ENCODE data around the gene UBE2G2.

UBE2G2 gene

GRCh38 chr21:44765231-44766013 is 36.2 kb downstream of the UBE2G2 start:
- Histone ChIP-seq H3K4me1 (ENCODE audit: control insufficient read depth in 2 of 2, insufficient read depth in 1 of 2, low read depth in 1 of 2, low read length in 2 of 2) (peaks cover 17 to 29% of the 10 kb centered on the region in 2 donors), H3K4ac (ENCODE audit: low read length) (no peak overlapping the region), H2BK120ac (ENCODE audit: low read depth, low read length) (peak overlapping the region; percentile 61), H3K4me2 (ENCODE audit: insufficient read depth, low read length, poor library complexity, severe bottlenecking) (no peak overlapping the region), H2BK15ac (ENCODE audit: low read length) (no peak overlapping the region), H4K8ac (ENCODE audit: low read depth, low read length) (no peak overlapping the region), H3K27ac (replicated peaks; ENCODE audit: low read length) (no peak overlapping the region), H3K27me3 (ENCODE audit: control insufficient read depth in 3 of 3, insufficient read depth in 3 of 3, low read depth in 1 of 3, low read length in 3 of 3) (no peaks in the 10 kb centered on the region), H3K9ac (ENCODE audit: low read depth, low read length, poor library complexity) (no peak overlapping the region), H2AFZ (ENCODE audit: low read length) (no peak overlapping the region), H3K23ac (ENCODE audit: low read depth, low read length, poor library complexity) (peak overlapping the region; percentile 80), H3K9me3 (replicated peaks in 1 of 2; ENCODE audit: control insufficient read depth in 2 of 2, insufficient read depth in 1 of 2, low read depth in 1 of 2, low read length in 2 of 2) (peaks cover 0 to 2% of the 10 kb centered on the region in 2 donors), H2BK12ac (ENCODE audit: low read length) (no peak overlapping the region), H4K91ac (ENCODE audit: low read depth, low read length, poor library complexity) (no peak overlapping the region), H3K14ac (ENCODE audit: low read length) (peak overlapping the region; percentile 84), H3K79me1 (ENCODE audit: low read depth, low read length) (peaks cover 11% of the 10 kb centered on the region), H3K4me3 (ENCODE audit: low read length in 2 of 2) (no peak overlapping the region), H2AK5ac (ENCODE audit: low read depth, low read length) (peak overlapping the region; percentile 53), H2BK5ac (ENCODE audit: low read length) (peak overlapping the region; percentile 75), H3K18ac (ENCODE audit: low read length) (peak overlapping the region; percentile 78), H3K36me3 (replicated peaks in 1 of 2; ENCODE audit: control insufficient read depth in 2 of 2, insufficient read depth in 2 of 2, low read length in 2 of 2) (peaks cover 8 to 10% of the 10 kb centered on the region in 2 donors)
- WGBS, 2 donors (ENCODE audit: extremely low coverage in 2 of 2, insufficient read length in 2 of 2, insufficient replicate concordance in 1 of 2) = no CpG with 5 or more reads among the region's 12 CpGs
- no peak for DNase-seq (ENCODE audit: low spot score)

- Histone ChIP-seq H3K4me3 (ENCODE audit: low read length in 2 of 2) (no peak overlapping the region), H3K4me1 (ENCODE audit: control insufficient read depth in 2 of 2, insufficient read depth in 1 of 2, low read depth in 1 of 2, low read length in 2 of 2) (peaks cover 17 to 29% of the 10 kb centered on the region in 2 donors), H3K9ac (ENCODE audit: low read depth, low read length, poor library complexity) (peak overlapping the region; percentile 38), H3K4ac (ENCODE audit: low read length) (no peak overlapping the region), H2AFZ (ENCODE audit: low read length) (no peak overlapping the region), H3K36me3 (replicated peaks in 1 of 2; ENCODE audit: control insufficient read depth in 2 of 2, insufficient read depth in 2 of 2, low read length in 2 of 2) (peaks cover 1 to 4% of the 10 kb centered on the region in 2 donors), H3K9me3 (replicated peaks in 1 of 2; ENCODE audit: control insufficient read depth in 2 of 2, insufficient read depth in 1 of 2, low read depth in 1 of 2, low read length in 2 of 2) (peaks cover 0 to 2% of the 10 kb centered on the region in 2 donors), H2BK15ac (ENCODE audit: low read length) (peak overlapping the region; percentile 71), H4K8ac (ENCODE audit: low read depth, low read length) (peak overlapping the region; percentile 43), H3K23ac (ENCODE audit: low read depth, low read length, poor library complexity) (no peak overlapping the region), H3K27ac (replicated peaks; ENCODE audit: low read length) (no peak overlapping the region), H2BK120ac (ENCODE audit: low read depth, low read length) (no peak overlapping the region), H3K27me3 (ENCODE audit: control insufficient read depth in 3 of 3, insufficient read depth in 3 of 3, low read depth in 1 of 3, low read length in 3 of 3) (no peaks in the 10 kb centered on the region), H4K91ac (ENCODE audit: low read depth, low read length, poor library complexity) (no peak overlapping the region), H3K18ac (ENCODE audit: low read length) (peak overlapping the region; percentile 89), H2BK12ac (ENCODE audit: low read length) (peak overlapping the region; percentile 41), H3K14ac (ENCODE audit: low read length) (peak overlapping the region; percentile 56), H2AK5ac (ENCODE audit: low read depth, low read length) (peak overlapping the region; percentile 98), H3K4me2 (ENCODE audit: insufficient read depth, low read length, poor library complexity, severe bottlenecking) (no peak overlapping the region), H3K79me1 (ENCODE audit: low read depth, low read length) (peaks cover 11% of the 10 kb centered on the region), H2BK5ac (ENCODE audit: low read length) (no peak overlapping the region)
- no CpG with 5 or more reads among the region's 26 CpGs for WGBS, 2 donors (ENCODE audit: extremely low coverage in 2 of 2, insufficient read length in 2 of 2, insufficient replicate concordance in 1 of 2)
- DNase-seq (ENCODE audit: low spot score) = no peak
Measured at GRCh38 chr21:44764319-44765230, 37.0 kb downstream of the UBE2G2 start.

GRCh38 chr21:44763451-44764318 is 37.9 kb downstream of the UBE2G2 start:
- H3K79me1 ChIP-seq (ENCODE audit: low read depth, low read length) = peaks cover 11% of the 10 kb centered on the region
- H3K27ac ChIP-seq (replicated peaks; ENCODE audit: low read length) = no peak overlapping the region
- no peaks in the 10 kb centered on the region for H3K27me3 ChIP-seq (ENCODE audit: control insufficient read depth in 3 of 3, insufficient read depth in 3 of 3, low read depth in 1 of 3, low read length in 3 of 3)
- no peak overlapping the region for H4K8ac ChIP-seq (ENCODE audit: low read depth, low read length)
- no peak overlapping the region for H2BK5ac ChIP-seq (ENCODE audit: low read length)
- H3K14ac ChIP-seq (ENCODE audit: low read length) = peak overlapping the region; percentile 56
- no peak overlapping the region for H3K18ac ChIP-seq (ENCODE audit: low read length)
- peak overlapping the region; percentile 60 for H3K9ac ChIP-seq (ENCODE audit: low read depth, low read length, poor library complexity)
- H2AK5ac ChIP-seq (ENCODE audit: low read depth, low read length) = peak overlapping the region; percentile 37
- H2BK120ac ChIP-seq (ENCODE audit: low read depth, low read length) = no peak overlapping the region
- no peak overlapping the region for H2BK12ac ChIP-seq (ENCODE audit: low read length)
- peaks cover 0 to 2% of the 10 kb centered on the region in 2 donors for H3K9me3 ChIP-seq (replicated peaks in 1 of 2; ENCODE audit: control insufficient read depth in 2 of 2, insufficient read depth in 1 of 2, low read depth in 1 of 2, low read length in 2 of 2)
- DNase-seq (ENCODE audit: low spot score) = no peak
- no peak overlapping the region for H3K4me3 ChIP-seq (ENCODE audit: low read length in 2 of 2)
- peak overlapping the region; percentile 85 for H3K23ac ChIP-seq (ENCODE audit: low read depth, low read length, poor library complexity)
- H2AFZ ChIP-seq (ENCODE audit: low read length) = no peak overlapping the region
- H4K91ac ChIP-seq (ENCODE audit: low read depth, low read length, poor library complexity) = no peak overlapping the region
- no peak overlapping the region for H2BK15ac ChIP-seq (ENCODE audit: low read length)
- peaks cover 0 to 3% of the 10 kb centered on the region in 2 donors for H3K36me3 ChIP-seq (replicated peaks in 1 of 2; ENCODE audit: control insufficient read depth in 2 of 2, insufficient read depth in 2 of 2, low read length in 2 of 2)
- H3K4me2 ChIP-seq (ENCODE audit: insufficient read depth, low read length, poor library complexity, severe bottlenecking) = no peak overlapping the region
- no peak overlapping the region for H3K4ac ChIP-seq (ENCODE audit: low read length)
- WGBS, 2 donors (ENCODE audit: extremely low coverage in 2 of 2, insufficient read length in 2 of 2, insufficient replicate concordance in 1 of 2) = no CpG with 5 or more reads among the region's 25 CpGs
- peaks cover 12 to 27% of the 10 kb centered on the region in 2 donors for H3K4me1 ChIP-seq (ENCODE audit: control insufficient read depth in 2 of 2, insufficient read depth in 1 of 2, low read depth in 1 of 2, low read length in 2 of 2)
